B cell (primary cell): ENCODE measurements around the gene TBX21. TPM values are rescaled to one million over a fixed set of nuclear protein-coding genes. Genes with fewer than 3 reads are reported as not detected.

Source experiments
- ATAC-seq: fragments of 200-7000 bp; cut with Tn5 transposase; one replicate; pipeline ENCODE4 v1.10.0; 2021; ENCODE audit warnings: low read depth, mild to moderate bottlenecking, moderate number of reproducible peaks, moderate library complexity
- CTCF ChIA-PET: fragments of 350-600 bp; sonication (Branson Sonifier 250); formaldehyde crosslinking; loops from one replicate; lab custom pipeline; 2021; ENCODE audit warnings: antibody characterized with exemption, inconsistent platforms; lab: Charles Lee
- POLR2A ChIA-PET: fragments of 350-600 bp; sonication (Branson Sonifier 250); formaldehyde crosslinking; loops from one replicate; lab custom pipeline; 2021; ENCODE audit warnings: antibody characterized with exemption; lab: Charles Lee
- DNase-seq: peaks from one replicate; pipeline ENCODE4 v3.0.0; 2013
- H2AFZ ChIP-seq: 2 replicates; pipeline ENCODE4 v1.6.1; 2012; ENCODE audit warnings: mild to moderate bottlenecking, low read depth, low read length; ENCODE audit not compliant: insufficient read depth, poor library complexity, severe bottlenecking
- H3K27ac ChIP-seq, 2 donors: 1 replicate in 1 of 2; 2 replicates in 1 of 2; pipeline ENCODE4 v1.5.1; 2012 to 2013; ENCODE audit warnings: low read length in 2 of 2, mild to moderate bottlenecking in 2 of 2, moderate library complexity in 1 of 2
- H3K27me3 ChIP-seq, 4 experiments: fragments of 200-600 bp in 1 of 4; sonication (generic) in 1 of 4; replicated peaks in 1 of 4; 1 replicate in 2 of 4; 2 replicates in 2 of 4; pipeline versions ENCODE4 v1.6.1 to v1.7.0; 2013 to 2016; ENCODE audit warnings: low read length in 3 of 4, mild to moderate bottlenecking in 2 of 4, mixed read lengths in 1 of 4, moderate library complexity in 1 of 4; ENCODE audit not compliant: insufficient read depth in 4 of 4, control insufficient read depth in 3 of 4; ENCODE audit errors: control extremely low read depth in 1 of 4
- H3K36me3 ChIP-seq, 2 experiments: replicated peaks in 1 of 2; 1 replicate in 1 of 2; 2 replicates in 1 of 2; pipeline versions ENCODE4 v1.6.1 to v1.7.1; 2013; ENCODE audit warnings: low read length in 1 of 2; ENCODE audit not compliant: insufficient read depth in 2 of 2, control insufficient read depth in 1 of 2; ENCODE audit errors: control extremely low read depth in 1 of 2, extremely low read depth in 1 of 2
- H3K4me1 ChIP-seq, 2 donors: fragments of 200-600 bp in 1 of 2; sonication (generic) in 1 of 2; 1 replicate in 1 of 2; 2 replicates in 1 of 2; pipeline versions ENCODE4 v1.5.1 to v1.6.1; 2013 to 2017; ENCODE audit warnings: low read length in 2 of 2; ENCODE audit not compliant: control insufficient read depth in 2 of 2, insufficient read depth in 2 of 2
- H3K4me2 ChIP-seq: replicated peaks from 2 replicates; pipeline ENCODE3; 2012; ENCODE audit warnings: mild to moderate bottlenecking, low read depth, low read length; ENCODE audit not compliant: poor library complexity, severe bottlenecking
- H3K4me3 ChIP-seq, 5 experiments: fragments of 200-600 bp in 1 of 5; sonication (generic) in 1 of 5; 1 replicate in 3 of 5; 2 replicates in 2 of 5; pipeline versions ENCODE4 v1.5.1 to v1.7.0; 2011 to 2016; ENCODE audit warnings: low read length in 4 of 5, mild to moderate bottlenecking in 4 of 5, low read depth in 2 of 5, control low read depth in 1 of 5, moderate library complexity in 1 of 5; ENCODE audit not compliant: insufficient read depth in 1 of 5; ENCODE audit errors: control extremely low read depth in 1 of 5, extremely low read depth in 1 of 5
- H3K79me2 ChIP-seq: fragments of 200-600 bp; sonication (generic); one replicate; pipeline ENCODE4 v1.6.0; 2016; ENCODE audit warnings: low read length; ENCODE audit not compliant: control insufficient read depth, insufficient read depth
- H3K9ac ChIP-seq: fragments of 200-600 bp; sonication (generic); 2 replicates; pipeline ENCODE4 v1.6.1; 2017; ENCODE audit warnings: mild to moderate bottlenecking, low read length, moderate library complexity
- H3K9me3 ChIP-seq, 3 donors: one replicate each; pipeline versions ENCODE4 v1.6.1 to v1.7.1; 2013; ENCODE audit warnings: low read length in 2 of 3; ENCODE audit not compliant: control insufficient read depth in 2 of 3, insufficient read depth in 1 of 3; ENCODE audit errors: control extremely low read depth in 1 of 3
- H4K20me1 ChIP-seq: 2 replicates; pipeline ENCODE4 v1.6.0; 2012; ENCODE audit warnings: mild to moderate bottlenecking, low read length; ENCODE audit not compliant: insufficient read depth, control insufficient read depth, poor library complexity, severe bottlenecking
- H3K27ac Mint-ChIP-seq: one replicate; pipeline ENCODE4 v1.8.0; 2021; ENCODE audit warnings: mixed read lengths
- H3K27me3 Mint-ChIP-seq: one replicate; pipeline ENCODE4 v1.8.0; 2021; ENCODE audit warnings: mixed read lengths
- H3K4me1 Mint-ChIP-seq: one replicate; pipeline ENCODE4 v1.8.0; 2021; ENCODE audit warnings: mixed read lengths
- H3K4me3 Mint-ChIP-seq: one replicate; pipeline ENCODE4 v1.8.0; 2021; ENCODE audit warnings: mixed read lengths
- H3K9me3 Mint-ChIP-seq: one replicate; pipeline ENCODE4 v1.8.0; 2022; ENCODE audit warnings: mixed read lengths; ENCODE audit not compliant: insufficient read depth
- CTCF ChIP-seq: fragments of 200-600 bp; IDR thresholded peaks from one replicate; pipeline ENCODE4 v1.8.0; 2022; ENCODE audit warnings: antibody characterized with exemption, mild to moderate bottlenecking
- EZH2 ChIP-seq: IDR thresholded peaks from 2 replicates; pipeline ENCODE4 v1.6.1; 2012; ENCODE audit warnings: borderline replicate concordance, low read depth, mild to moderate bottlenecking, moderate library complexity, low read length; ENCODE audit not compliant: insufficient read depth, poor library complexity, severe bottlenecking
- WGBS: methylation state at CpG from one replicate; pipeline ENCODE4 v1.1.5; 2013; ENCODE audit warnings: missing lambda C conversion rate; ENCODE audit not compliant: insufficient coverage; 5-methylcytosine and 5-hydroxymethylcytosine counted together
- intact Hi-C: fragments of 100-400 bp; cut with micrococcal nuclease; formaldehyde crosslinking; loops from one replicate; pipeline ENCODE4 v1.10.0; 2022
- polyA plus RNA-seq: library from polyadenylated mRNA; depleted of rRNA; stranded (reverse); fragments of >200 nt; gene quantifications from 2 replicates; pipeline ENCODE4 v1.2.3, GENCODE V29; 2012
- total RNA-seq, 2 donors: library from RNA; stranded (reverse); fragments of 120-200 nt in 1 of 2; gene quantifications; 1 replicate in 1 of 2; 2 replicates in 1 of 2; pipeline versions ENCODE4 v1.2.3 to v1.2.4, GENCODE V29; 2013 to 2022

TBX21 gene
- total and polyA plus RNA-seq, 2 donors (not counting 1 experiment from before 2014, with no cell fraction given), result 10.8 TPM

- peak overlapping the region; percentile 37 for H3K27ac Mint-ChIP-seq
- ChIA-PET CTCF (interaction anchor here (1.4 to 5.1 kb wide), 3 partner anchors 8 to 20 kb away, joined by 3 to 44 read pairs (median 6); partner anchors contain the start of gene TBX21), POLR2A (no interaction called here)
- Histone ChIP-seq H3K27ac (no peak overlapping the region), H3K9ac (no peak overlapping the region), H2AFZ (no peak overlapping the region), H3K4me1 (peaks cover 56 to 66% of the 10 kb centered on the region in 2 donors), H3K36me3 (no peaks in the 10 kb centered on the region), H3K27me3 (no peaks in the 10 kb centered on the region), H3K4me2 (peak overlapping the region; percentile 3), H4K20me1 (no peaks in the 10 kb centered on the region), H3K9me3 (no peaks in the 10 kb centered on the region), H3K4me3 (no peak overlapping the region), H3K79me2 (no peaks in the 10 kb centered on the region)
- H3K9me3 Mint-ChIP-seq, result no peaks in the 10 kb centered on the region
- intact Hi-C loops, result no loop called here
- H3K4me1 Mint-ChIP-seq, result peaks cover 63% of the 10 kb centered on the region
- no peaks in the 10 kb centered on the region for H3K27me3 Mint-ChIP-seq
- ATAC-seq, result no peak
- TF ChIP-seq CTCF (no peak), EZH2 (no peak)
- whole genome bisulfite sequencing, result 65% methylated on average over 5 of the region's 5 CpGs
- no peak for DNase-seq
- peak overlapping the region; percentile 45 for H3K4me3 Mint-ChIP-seq
These were observed 20.6 kb upstream of the TBX21 start for GRCh38 chr17:47712330-47713023.
